Measurements from ENCODE around the gene ST6GAL1.

DNA sequence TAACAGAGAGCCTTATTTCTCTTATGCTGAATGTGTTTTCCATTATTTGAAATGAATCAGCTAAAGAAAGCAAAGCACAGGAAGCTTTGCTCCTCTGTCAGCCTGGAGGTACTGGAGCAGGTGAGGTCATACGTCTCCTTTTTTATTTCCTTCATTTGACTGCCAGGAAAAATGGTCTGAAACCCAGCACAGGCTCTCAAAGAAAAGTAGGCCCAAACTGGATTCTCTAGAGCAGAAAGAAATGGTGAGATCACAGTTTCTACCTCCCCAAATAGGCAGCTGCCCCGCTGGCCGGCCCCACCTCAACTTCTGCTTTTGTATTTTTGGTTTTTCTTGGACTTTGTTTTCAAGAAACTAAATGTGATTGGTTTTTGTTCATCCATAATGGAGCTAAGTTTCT lies 113.9 kb downstream of the ST6GAL1 start:
- no peak for TF ChIP-seq CTCF (IDR thresholded peaks at IDR 0.05; ENCODE audit: insufficient read depth, low read depth, low read length)
- no peak for TF ChIP-seq EZH2 (IDR thresholded peaks at IDR 0.05; ENCODE audit: insufficient read depth, low read length)

Measured in astrocyte (in vitro differentiated cells and primary cell).